ENCODE data around the gene ADAMTSL1.

Gene ADAMTSL1

GRCh38 chr9:18673179-18673578, 199.2 kb downstream of the ADAMTSL1 start:
- DNase-seq, result no peak

GRCh38 chr9:18675332-18675731, 201.4 kb downstream of the ADAMTSL1 start:
- no peak for DNase-seq

- no peak for DNase-seq
Measured at GRCh38 chr9:18675973-18676372, 202.0 kb downstream of the ADAMTSL1 start.

GRCh38 chr9:18676525-18676924, 202.6 kb downstream of the ADAMTSL1 start:
- DNase-seq, result no peak

GRCh38 chr9:18678821-18679590, 205.1 kb downstream of the ADAMTSL1 start:
- DNase-seq, result no peak

- no peak for DNase-seq
Measured at GRCh38 chr9:18682907-18683306, 209.0 kb downstream of the ADAMTSL1 start.

- no peak for DNase-seq
Measured at GRCh38 chr9:18683312-18683711, 209.4 kb downstream of the ADAMTSL1 start.

- no peak for DNase-seq
Measured at GRCh38 chr9:18683851-18684250, 209.9 kb downstream of the ADAMTSL1 start.

GRCh38 chr9:18684593-18685317, 210.8 kb downstream of the ADAMTSL1 start:
- DNase-seq, result no peak

GRCh38 chr9:18688581-18689565, 214.9 kb downstream of the ADAMTSL1 start:
- no peak for DNase-seq

GRCh38 chr9:18689921-18690320, 216.0 kb downstream of the ADAMTSL1 start:
- DNase-seq, result no peak

- no peak for DNase-seq
Measured at GRCh38 chr9:18692268-18692667, 218.3 kb downstream of the ADAMTSL1 start.

- no peak for DNase-seq
Measured at GRCh38 chr9:18692962-18693361, 219.0 kb downstream of the ADAMTSL1 start.

- DNase-seq, result no peak
Measured at GRCh38 chr9:18694959-18695668, 221.2 kb downstream of the ADAMTSL1 start.

- DNase-seq, result no peak
Measured at GRCh38 chr9:18698992-18699391, 225.0 kb downstream of the ADAMTSL1 start.

GRCh38 chr9:18699764-18700163, 225.8 kb downstream of the ADAMTSL1 start:
- no peak for DNase-seq

- no peak for DNase-seq
Measured at GRCh38 chr9:18700714-18701113, 226.8 kb downstream of the ADAMTSL1 start.

- no peak for DNase-seq
Measured at GRCh38 chr9:18703151-18703900, 229.4 kb downstream of the ADAMTSL1 start.

GRCh38 chr9:18703901-18704379, 230.0 kb downstream of the ADAMTSL1 start:
- no peak for DNase-seq

- DNase-seq, result no peak
Measured at GRCh38 chr9:18705796-18706392, 231.9 kb downstream of the ADAMTSL1 start.

- DNase-seq, result no peak
Measured at GRCh38 chr9:18706648-18707047, 232.7 kb downstream of the ADAMTSL1 start.
